Measurements from ENCODE around the gene MT1E.

- TF ChIP-seq CTCF (IDR thresholded peaks at IDR 0.05; ENCODE audit: poor library complexity, severe bottlenecking): no peak
- no peak for TF ChIP-seq RAD21 (conservative IDR thresholded peaks at IDR 0.05)
- TF ChIP-seq EP300 (conservative IDR thresholded peaks at IDR 0.05; ENCODE audit: poor library complexity, severe bottlenecking): no peak
- no peak for TF ChIP-seq REST (IDR thresholded peaks at IDR 0.05; ENCODE audit: borderline replicate concordance)
Observed at GRCh38 chr16:56600398-56600999, 25.1 kb upstream of the MT1E start.
